Activated CD8-positive, alpha-beta T cell treated with anti-CD3 and anti-CD28 coated beads for 36 hours (primary cell): ENCODE results near the gene HCST. TPM values are rescaled to one million over a fixed set of nuclear protein-coding genes. Genes with fewer than 3 reads are reported as not detected.
"Not testable (repeated sequence)": the region's sequence is repeated elsewhere in the genome, so short reads cannot be mapped to it uniquely, and the experiment has no call there.

Experiments
- ATAC-seq: fragments of 200-7000 bp; cut with Tn5 transposase; one replicate; pipeline ENCODE4 v1.10.0; 2021; ENCODE audit warnings: mild to moderate bottlenecking, moderate library complexity
- CTCF ChIA-PET: fragments of 350-600 bp; sonication (Branson Sonifier 250); formaldehyde crosslinking; loops from one replicate; lab custom pipeline; 2021; ENCODE audit warnings: antibody characterized with exemption; lab: Charles Lee
- POLR2A ChIA-PET: fragments of 350-600 bp; sonication (Branson Sonifier 250); formaldehyde crosslinking; loops from one replicate; lab custom pipeline; 2021; ENCODE audit warnings: antibody characterized with exemption; lab: Charles Lee
- DNase-seq: peaks from one replicate; pipeline ENCODE4 v3.0.0-alpha.2; 2020
- H3K27ac Mint-ChIP-seq: one replicate; pipeline ENCODE4 v1.8.0; 2021; ENCODE audit warnings: mild to moderate bottlenecking, mixed read lengths
- H3K27me3 Mint-ChIP-seq: one replicate; pipeline ENCODE4 v1.8.0; 2021; ENCODE audit warnings: mixed read lengths
- H3K36me3 Mint-ChIP-seq: one replicate; pipeline ENCODE4 v1.8.0; 2021; ENCODE audit warnings: low read depth, mixed read lengths
- H3K4me1 Mint-ChIP-seq: one replicate; pipeline ENCODE4 v1.8.0; 2021; ENCODE audit warnings: low read depth, mixed read lengths
- H3K4me3 Mint-ChIP-seq: one replicate; pipeline ENCODE4 v1.8.0; 2021; ENCODE audit warnings: mild to moderate bottlenecking, moderate library complexity, mixed read lengths
- H3K9me3 Mint-ChIP-seq: one replicate; pipeline ENCODE4 v1.8.0; 2021; ENCODE audit warnings: mixed read lengths
- CTCF ChIP-seq: fragments of 200-600 bp; IDR thresholded peaks from one replicate; pipeline ENCODE4 v1.8.0; 2022; ENCODE audit warnings: antibody characterized with exemption, mild to moderate bottlenecking
- intact Hi-C: fragments of 100-400 bp; cut with micrococcal nuclease; formaldehyde crosslinking; loops from one replicate; pipeline ENCODE4 v1.10.0; 2022
- total RNA-seq, 2 experiments: library from RNA; stranded (reverse); gene quantifications; one replicate each; pipeline ENCODE4 v1.2.3, GENCODE V29; 2021

The HCST gene
- total RNA-seq, 2 experiments from 2014 or later, result 57.1 to 72.0 TPM

- H3K27ac Mint-ChIP-seq, result peak within 1 kb of the TSS; percentile 64
- peaks cover 46% of the 10 kb centered on the region for H3K4me1 Mint-ChIP-seq
- DNase-seq (no peak), ATAC-seq (no peak)
- intact Hi-C loops, result no loop called here
- H3K4me3 Mint-ChIP-seq, result no peak within 1 kb of the TSS
- TF ChIP-seq CTCF, result no peak
- H3K36me3 Mint-ChIP-seq, result peaks cover 6% of the 10 kb centered on the region
- no peaks in the 10 kb centered on the region for H3K27me3 Mint-ChIP-seq
- H3K9me3 Mint-ChIP-seq, result no peaks in the 10 kb centered on the region
- ChIA-PET POLR2A (no interaction called here), CTCF (interaction anchor here (0.8 to 1.3 kb wide), 3 partner anchors 13 to 21 kb away, joined by 3 to 4 read pairs (median 4); no protein-coding TSS in a partner anchor)
Measured at GRCh38 chr19:35908010-35908441, 5.7 kb downstream of the HCST start, which contains the start of gene TYROBP. TSS of gene TYROBP (minus strand) at chr19:35908295. CDS start at chr19:35908228, 67 bp downstream.

- Mint-ChIP-seq H3K27me3 (no peaks in the 10 kb centered on the region), H3K9me3 (no peaks in the 10 kb centered on the region), H3K36me3 (no peaks in the 10 kb centered on the region), H3K27ac (peak overlapping the region; percentile 35), H3K4me3 (no peak overlapping the region), H3K4me1 (peaks cover 46% of the 10 kb centered on the region)
- no peak for TF ChIP-seq CTCF
- intact Hi-C loops, result no loop called here
- no peak for DNase-seq
- ChIA-PET CTCF (interaction anchor here (0.6 to 1.3 kb wide), 3 partner anchors 12 to 146 kb away, joined by 3 to 4 read pairs (median 3); no protein-coding TSS in a partner anchor), POLR2A (no interaction called here)
- peak; percentile 24 for ATAC-seq
Measured at GRCh38 chr19:35908973-35909683, 6.8 kb downstream of the HCST start.

- H3K36me3 Mint-ChIP-seq, result no peaks in the 10 kb centered on the region
Measured at GRCh38 chr19:35909684-35910035, 7.3 kb downstream of the HCST start.

GRCh38 chr19:35910355-35910754 is 8.0 kb downstream of the HCST start:
- ATAC-seq, DNase-seq, H3K27me3 Mint-ChIP-seq, POLR2A ChIA-PET, intact Hi-C loops, CTCF ChIA-PET, H3K9me3 Mint-ChIP-seq, H3K4me3 Mint-ChIP-seq, H3K27ac Mint-ChIP-seq, H3K36me3 Mint-ChIP-seq: not testable (repeated sequence)
- peaks cover 38% of the 10 kb centered on the region for H3K4me1 Mint-ChIP-seq

More at GRCh38 chr19:35909684-35910035, 7.3 kb downstream of the HCST start:
- ATAC-seq (no peak), DNase-seq (no peak)
- ChIA-PET POLR2A (no interaction called here), CTCF (interaction anchor here (1.3 kb wide), 1 partner anchor 12 kb away, joined by 4 read pairs; no protein-coding TSS in a partner anchor)
- no peak for TF ChIP-seq CTCF
- H3K4me1 Mint-ChIP-seq, result peaks cover 41% of the 10 kb centered on the region
- H3K9me3 Mint-ChIP-seq, result no peaks in the 10 kb centered on the region
- no peaks in the 10 kb centered on the region for H3K27me3 Mint-ChIP-seq
- H3K4me3 Mint-ChIP-seq, result no peak overlapping the region
- intact Hi-C loops, result no loop called here
- H3K27ac Mint-ChIP-seq, result no peak overlapping the region

GRCh38 chr19:35911173-35911572 is 8.8 kb downstream of the HCST start:
- Mint-ChIP-seq H3K27me3 (no peaks in the 10 kb centered on the region), H3K27ac (no peak overlapping the region), H3K36me3 (no peaks in the 10 kb centered on the region), H3K4me1 (peaks cover 39% of the 10 kb centered on the region), H3K4me3 (no peak overlapping the region), H3K9me3 (no peaks in the 10 kb centered on the region)
- no peak for DNase-seq
- ChIA-PET CTCF (interaction anchor here (2.6 kb wide), 1 partner anchor 29 kb away, joined by 8 read pairs; no protein-coding TSS in a partner anchor), POLR2A (interaction anchor here (0.8 to 2.1 kb wide), 3 partner anchors 14 to 199 kb away, joined by 3 to 5 read pairs (median 3); no protein-coding TSS in a partner anchor)
- TF ChIP-seq CTCF, result no peak
- intact Hi-C loops, result no loop called here
- no peak for ATAC-seq
